Activated CD4-positive, alpha-beta T cell treated with anti-CD3 and anti-CD28 coated beads, Interleukin-2, amount 10 ng/mL, durations not matched to agents 24 days and 14 days (primary cell): ENCODE data around the gene PLCG1. TPM values are rescaled to one million over a fixed set of nuclear protein-coding genes. Genes with fewer than 3 reads are reported as not detected.

Experiments used
- DNase-seq: peaks from one replicate; pipeline ENCODE4 v3.0.0; 2022
- H3K27ac Mint-ChIP-seq: one replicate; pipeline ENCODE4 v1.8.0; 2022; ENCODE audit warnings: mild to moderate bottlenecking, mixed read lengths
- H3K27me3 Mint-ChIP-seq: one replicate; pipeline ENCODE4 v1.8.0; 2022; ENCODE audit warnings: mixed read lengths
- H3K36me3 Mint-ChIP-seq: one replicate; pipeline ENCODE4 v1.8.0; 2022; ENCODE audit warnings: low read depth, mild to moderate bottlenecking, mixed read lengths
- H3K4me1 Mint-ChIP-seq: one replicate; pipeline ENCODE4 v1.8.0; 2021; ENCODE audit warnings: mixed read lengths
- H3K4me3 Mint-ChIP-seq: one replicate; pipeline ENCODE4 v1.8.0; 2022; ENCODE audit warnings: mild to moderate bottlenecking, moderate library complexity, mixed read lengths
- H3K9me3 Mint-ChIP-seq: one replicate; pipeline ENCODE4 v1.8.0; 2021; ENCODE audit warnings: mixed read lengths
- intact Hi-C: fragments of 100-400 bp; cut with micrococcal nuclease; formaldehyde crosslinking; loops from one replicate; pipeline ENCODE4 v1.15.1; 2023
- total RNA-seq: library from RNA; stranded (reverse); gene quantifications from 2 replicates; pipeline ENCODE4 v1.2.3, GENCODE V29; 2022

PLCG1 gene
- total RNA-seq, 1 donor from 2014 or later: 255 TPM

- peaks cover 25% of the 10 kb centered on the region for H3K4me1 Mint-ChIP-seq
- intact Hi-C loops: loop anchor here (5.0 kb wide), 1 partner anchor 35 kb away; the partner anchor contains the start of gene PLCG1
- no peaks in the 10 kb centered on the region for H3K9me3 Mint-ChIP-seq
- H3K27me3 Mint-ChIP-seq: no peaks in the 10 kb centered on the region
- peaks cover 73% of the 10 kb centered on the region for H3K36me3 Mint-ChIP-seq
- peak overlapping the region; percentile 38 for H3K27ac Mint-ChIP-seq
- DNase-seq: no peak
- H3K4me3 Mint-ChIP-seq: no peak overlapping the region
Measured at GRCh38 chr20:41171736-41172295, 34.5 kb downstream of the PLCG1 start.

- H3K27me3 Mint-ChIP-seq: no peaks in the 10 kb centered on the region
- no peaks in the 10 kb centered on the region for H3K9me3 Mint-ChIP-seq
- DNase-seq: no peak
- no peak overlapping the region for H3K4me3 Mint-ChIP-seq
- peaks cover 70% of the 10 kb centered on the region for H3K36me3 Mint-ChIP-seq
- H3K4me1 Mint-ChIP-seq: peaks cover 18% of the 10 kb centered on the region
- H3K27ac Mint-ChIP-seq: peak overlapping the region; percentile 46
- intact Hi-C loops: loop anchor here (1.0 to 5.0 kb wide), 3 partner anchors 35 to 168 kb away; partner anchors contain the start of genes LPIN3 and PLCG1
Measured at GRCh38 chr20:41172296-41173140, 35.2 kb downstream of the PLCG1 start.

- Mint-ChIP-seq H3K4me3 (no peak overlapping the region), H3K4me1 (peaks cover 18% of the 10 kb centered on the region), H3K9me3 (no peaks in the 10 kb centered on the region), H3K27me3 (no peaks in the 10 kb centered on the region), H3K36me3 (peaks cover 73% of the 10 kb centered on the region), H3K27ac (peak overlapping the region; percentile 46)
- peak; percentile 89 for DNase-seq
- intact Hi-C loops: loop anchor here (1.0 to 5.0 kb wide), 3 partner anchors 36 to 167 kb away; partner anchors contain the start of genes LPIN3 and PLCG1
Measured at GRCh38 chr20:41173161-41173721, 35.9 kb downstream of the PLCG1 start.

GRCh38 chr20:41173791-41174341 lies 36.5 kb downstream of the PLCG1 start:
- Mint-ChIP-seq H3K27ac (peak overlapping the region; percentile 70), H3K9me3 (no peaks in the 10 kb centered on the region), H3K4me3 (no peak overlapping the region), H3K36me3 (peaks cover 73% of the 10 kb centered on the region), H3K4me1 (peaks cover 18% of the 10 kb centered on the region), H3K27me3 (no peaks in the 10 kb centered on the region)
- intact Hi-C loops: loop anchor here (1.0 to 5.0 kb wide), 3 partner anchors 37 to 166 kb away; partner anchors contain the start of genes LPIN3 and PLCG1
- DNase-seq: no peak

GRCh38 chr20:41174373-41174772 lies 37.0 kb downstream of the PLCG1 start:
- no peak for DNase-seq
- peak overlapping the region; percentile 57 for H3K27ac Mint-ChIP-seq
- H3K9me3 Mint-ChIP-seq: no peaks in the 10 kb centered on the region
- intact Hi-C loops: loop anchor here (5.0 kb wide), 1 partner anchor 37 kb away; the partner anchor contains the start of gene PLCG1
- H3K36me3 Mint-ChIP-seq: peaks cover 72% of the 10 kb centered on the region
- no peaks in the 10 kb centered on the region for H3K27me3 Mint-ChIP-seq
- peaks cover 18% of the 10 kb centered on the region for H3K4me1 Mint-ChIP-seq
- H3K4me3 Mint-ChIP-seq: no peak overlapping the region

GRCh38 chr20:41174782-41175181 lies 37.4 kb downstream of the PLCG1 start:
- intact Hi-C loops: loop anchor here (5.0 kb wide), 1 partner anchor 37 kb away; the partner anchor contains the start of gene PLCG1
- no peak for DNase-seq
- H3K36me3 Mint-ChIP-seq: peaks cover 69% of the 10 kb centered on the region

GRCh38 chr20:41175201-41175651 lies 37.9 kb downstream of the PLCG1 start:
- Mint-ChIP-seq H3K9me3 (no peaks in the 10 kb centered on the region), H3K27ac (peak overlapping the region; percentile 48), H3K4me1 (peaks cover 18% of the 10 kb centered on the region), H3K4me3 (no peak overlapping the region), H3K36me3 (peaks cover 69% of the 10 kb centered on the region), H3K27me3 (no peaks in the 10 kb centered on the region)
- DNase-seq: no peak
- intact Hi-C loops: no loop called here

More at GRCh38 chr20:41174782-41175181, 37.4 kb downstream of the PLCG1 start:
- Mint-ChIP-seq H3K9me3 (no peaks in the 10 kb centered on the region), H3K4me1 (peaks cover 18% of the 10 kb centered on the region), H3K27me3 (no peaks in the 10 kb centered on the region), H3K4me3 (no peak overlapping the region), H3K27ac (peak overlapping the region; percentile 57)

GRCh38 chr20:41175727-41176330 lies 38.5 kb downstream of the PLCG1 start:
- Mint-ChIP-seq H3K9me3 (no peaks in the 10 kb centered on the region), H3K27ac (peak overlapping the region; percentile 60), H3K4me1 (peaks cover 18% of the 10 kb centered on the region), H3K36me3 (peaks cover 69% of the 10 kb centered on the region), H3K27me3 (no peaks in the 10 kb centered on the region), H3K4me3 (no peak overlapping the region)
- intact Hi-C loops: no loop called here
- DNase-seq: no peak

- Mint-ChIP-seq H3K27ac (peak overlapping the region; percentile 32), H3K4me1 (peaks cover 13% of the 10 kb centered on the region), H3K36me3 (peaks cover 59% of the 10 kb centered on the region), H3K27me3 (no peaks in the 10 kb centered on the region), H3K9me3 (no peaks in the 10 kb centered on the region), H3K4me3 (no peak overlapping the region)
- no peak for DNase-seq
- intact Hi-C loops: no loop called here
Measured at GRCh38 chr20:41176711-41177552, 39.6 kb downstream of the PLCG1 start.

- no peak for DNase-seq
- Mint-ChIP-seq H3K27me3 (no peaks in the 10 kb centered on the region), H3K27ac (peak overlapping the region; percentile 60), H3K36me3 (peaks cover 58% of the 10 kb centered on the region), H3K9me3 (no peaks in the 10 kb centered on the region), H3K4me1 (peaks cover 14% of the 10 kb centered on the region), H3K4me3 (no peak overlapping the region)
- intact Hi-C loops: no loop called here
Measured at GRCh38 chr20:41177636-41178035, 40.3 kb downstream of the PLCG1 start.

GRCh38 chr20:41178495-41178894 lies 41.2 kb downstream of the PLCG1 start:
- peaks cover 10% of the 10 kb centered on the region for H3K4me1 Mint-ChIP-seq
- no peaks in the 10 kb centered on the region for H3K9me3 Mint-ChIP-seq
- H3K27ac Mint-ChIP-seq: no peak overlapping the region
- H3K4me3 Mint-ChIP-seq: no peak overlapping the region
- intact Hi-C loops: no loop called here
- H3K27me3 Mint-ChIP-seq: no peaks in the 10 kb centered on the region
- peaks cover 49% of the 10 kb centered on the region for H3K36me3 Mint-ChIP-seq
- no peak for DNase-seq

- Mint-ChIP-seq H3K27me3 (no peaks in the 10 kb centered on the region), H3K27ac (peak overlapping the region; percentile 51), H3K36me3 (peaks cover 45% of the 10 kb centered on the region), H3K9me3 (no peaks in the 10 kb centered on the region), H3K4me3 (no peak overlapping the region), H3K4me1 (peaks cover 10% of the 10 kb centered on the region)
- intact Hi-C loops: no loop called here
- DNase-seq: no peak
Measured at GRCh38 chr20:41178904-41179432, 41.6 kb downstream of the PLCG1 start.
